Liver (tissue), 9 donors: ENCODE results near the gene ANXA11. TPM values are rescaled to one million over a fixed set of nuclear protein-coding genes. Genes with fewer than 3 reads are reported as not detected.

Source experiments
- DNase-seq: peaks from one replicate; pipeline ENCODE4 v3.0.0-alpha.2; 2017; ENCODE audit warnings: low spot score
- H3K27ac ChIP-seq, 2 donors: one replicate each; pipeline ENCODE4 v1.7.0; 2013; ENCODE audit warnings: inconsistent platforms in 2 of 2, low read length in 2 of 2, control low read depth in 1 of 2, low read depth in 1 of 2, mild to moderate bottlenecking in 1 of 2
- H3K27me3 ChIP-seq, 4 donors: one replicate each; pipeline versions ENCODE4 v1.6.1 to v1.7.0; 2013; ENCODE audit warnings: low read length in 3 of 4, inconsistent platforms in 1 of 4, mild to moderate bottlenecking in 1 of 4, moderate library complexity in 1 of 4; ENCODE audit not compliant: control insufficient read depth in 4 of 4, insufficient read depth in 4 of 4
- H3K36me3 ChIP-seq, 4 donors: one replicate each; pipeline versions ENCODE4 v1.6.1 to v1.7.0; 2013; ENCODE audit warnings: low read length in 3 of 4, mild to moderate bottlenecking in 3 of 4, low read depth in 1 of 4, moderate library complexity in 1 of 4; ENCODE audit not compliant: control insufficient read depth in 4 of 4, insufficient read depth in 3 of 4
- H3K4me1 ChIP-seq, 4 donors: one replicate each; pipeline versions ENCODE4 v1.6.1 to v1.7.0; 2013; ENCODE audit warnings: low read length in 3 of 4, mild to moderate bottlenecking in 3 of 4, moderate library complexity in 1 of 4; ENCODE audit not compliant: control insufficient read depth in 4 of 4, insufficient read depth in 4 of 4
- H3K4me3 ChIP-seq, 3 donors: one replicate each; pipeline versions ENCODE4 v1.6.1 to v1.7.0; 2013; ENCODE audit warnings: low read length in 3 of 3, control low read depth in 1 of 3, low read depth in 1 of 3, mild to moderate bottlenecking in 1 of 3
- H3K9ac ChIP-seq, 2 donors: one replicate each; pipeline ENCODE4 v1.7.0; 2013; ENCODE audit warnings: low read length in 2 of 2, mild to moderate bottlenecking in 2 of 2, moderate library complexity in 2 of 2, control low read depth in 1 of 2, low read depth in 1 of 2
- H3K9me3 ChIP-seq, 4 donors: one replicate each; pipeline versions ENCODE4 v1.6.1 to v1.7.0; 2013; ENCODE audit warnings: low read length in 3 of 4; ENCODE audit not compliant: control insufficient read depth in 4 of 4
- ATF3 ChIP-seq: IDR thresholded peaks from 2 replicates; pipeline ENCODE4 v1.6.1; 2016; ENCODE audit warnings: antibody characterized with exemption
- CTCF ChIP-seq: fragments of 150-350 bp; IDR thresholded peaks from 2 replicates; pipeline ENCODE4 v1.5.1; 2017; ENCODE audit warnings: improper control_type of control experiment, low read depth, low read length; ENCODE audit not compliant: missing input control
- EGR1 ChIP-seq, 2 donors: IDR thresholded peaks; 2 replicates each; pipeline ENCODE4 v1.6.1; 2016 to 2018; ENCODE audit warnings: antibody characterized with exemption in 2 of 2, low read depth in 2 of 2
- FOXA1 ChIP-seq: IDR thresholded peaks from 2 replicates; pipeline ENCODE4 v1.6.1; 2016; ENCODE audit warnings: antibody characterized with exemption
- FOXA2 ChIP-seq: IDR thresholded peaks from 2 replicates; pipeline ENCODE4 v1.6.1; 2016; ENCODE audit warnings: antibody characterized with exemption
- HNF4A ChIP-seq, 2 donors: conservative IDR thresholded peaks; 2 replicates each; pipeline ENCODE4 v1.6.1; 2016; ENCODE audit warnings: antibody characterized with exemption in 2 of 2, mild to moderate bottlenecking in 2 of 2
- JUND ChIP-seq, 2 donors: IDR thresholded peaks; 2 replicates each; pipeline ENCODE4 v1.6.1; 2016; ENCODE audit warnings: antibody characterized with exemption in 2 of 2
- MAX ChIP-seq: IDR thresholded peaks from 2 replicates; pipeline ENCODE4 v1.6.1; 2016; ENCODE audit warnings: antibody characterized with exemption
- NR2F2 ChIP-seq: IDR thresholded peaks from 2 replicates; pipeline ENCODE4 v1.6.1; 2016; ENCODE audit warnings: antibody characterized with exemption
- REST ChIP-seq: IDR thresholded peaks from 2 replicates; pipeline ENCODE4 v1.6.1; 2016; ENCODE audit warnings: antibody characterized with exemption, mild to moderate bottlenecking
- RXRA ChIP-seq, 2 donors: IDR thresholded peaks; 2 replicates each; pipeline ENCODE4 v1.6.1; 2017 to 2018; ENCODE audit warnings: antibody characterized with exemption in 2 of 2, mild to moderate bottlenecking in 1 of 2
- SP1 ChIP-seq: IDR thresholded peaks from 2 replicates; pipeline ENCODE4 v1.6.1; 2018; ENCODE audit warnings: antibody characterized with exemption, mild to moderate bottlenecking
- TAF1 ChIP-seq: conservative IDR thresholded peaks from 2 replicates; pipeline ENCODE4 v1.6.1; 2016; ENCODE audit warnings: antibody characterized with exemption, mild to moderate bottlenecking
- YY1 ChIP-seq: IDR thresholded peaks from 2 replicates; pipeline ENCODE4 v1.6.1; 2016; ENCODE audit warnings: antibody characterized with exemption, mild to moderate bottlenecking
- ZBTB33 ChIP-seq: IDR thresholded peaks from 2 replicates; pipeline ENCODE4 v1.6.1; 2016; ENCODE audit warnings: antibody characterized with exemption
- WGBS: extraction: QIAGEN DNeasy Blood & Tissue Kit; methylation state at CpG from one replicate; pipeline ENCODE4 v1.1.7; 2013; 5-methylcytosine and 5-hydroxymethylcytosine counted together
- polyA plus RNA-seq, 2 donors: library from polyadenylated mRNA; stranded (reverse) in 1 of 2; unstranded in 1 of 2; fragments of 200-250 nt in 1 of 2; fragments of >200 nt in 1 of 2; fragmentation: Nextera tagmentation in 1 of 2; extraction: Ambion mirVana in 1 of 2; gene quantifications; one replicate each; pipeline versions ENCODE4 v1.2.1 to v1.2.3, GENCODE V29; 2013 to 2015
- total RNA-seq, 2 donors: library from RNA; depleted of rRNA; stranded (reverse); fragments of >200 nt; gene quantifications; one replicate each; pipeline ENCODE4 v1.2.3, GENCODE V29; 2014
- donor health status: healthy.
- donor health status: healthy.
- donor health status: healthy.
- donor health status: healthy.
- donor health status: healthy.

ANXA11 gene
- total and polyA plus RNA-seq, 4 donors, result 14.0 to 40.4 (median 24.8) TPM

GRCh38 chr10:80158598-80159127 is 46.7 kb downstream of the ANXA11 start (continued):
- no peak for TF ChIP-seq REST

- no peaks in the 10 kb centered on the region for H3K9me3 ChIP-seq
- TF ChIP-seq JUND (IDR thresholded peaks at IDR 0.05) (no peak), FOXA1 (no peak), NR2F2 (no peak), REST (no peak), MAX (no peak), HNF4A (conservative IDR thresholded peaks at IDR 0.05) (no peak), TAF1 (no peak), SP1 (no peak)
- no peak for DNase-seq
- no peak overlapping the region for H3K9ac ChIP-seq
- 88% methylated on average over 5 of the region's 5 CpGs for whole genome bisulfite sequencing
- H3K4me1 ChIP-seq, result peaks cover 0 to 3% (median 0%) of the 10 kb centered on the region in 4 donors
- peaks cover 11 to 68% (median 36%) of the 10 kb centered on the region in 4 donors for H3K36me3 ChIP-seq
- H3K4me3 ChIP-seq, result no peak overlapping the region
- H3K27ac ChIP-seq, result peak overlapping the region; percentile 7 to 13
- H3K27me3 ChIP-seq, result no peaks in the 10 kb centered on the region
These were observed 47.2 kb downstream of the ANXA11 start for GRCh38 chr10:80158126-80158525.

- H3K36me3 ChIP-seq, result peaks cover 9 to 63% (median 35%) of the 10 kb centered on the region in 4 donors
- no peak for TF ChIP-seq FOXA2
- no peak for TF ChIP-seq ATF3
- TF ChIP-seq HNF4A (conservative IDR thresholded peaks at IDR 0.05), result no peak
- no peak for TF ChIP-seq EGR1 (IDR thresholded peaks at IDR 0.05; ENCODE audit: low read depth in 2 of 2)
- TF ChIP-seq FOXA1, result no peak
- TF ChIP-seq ZBTB33, result no peak
- no peak for TF ChIP-seq TAF1
- TF ChIP-seq YY1, result no peak
- no peak for TF ChIP-seq SP1
- no peak for TF ChIP-seq RXRA (IDR thresholded peaks at IDR 0.05)
- no peak for TF ChIP-seq CTCF
These were observed 47.8 kb downstream of the ANXA11 start for GRCh38 chr10:80157561-80157960.

More at GRCh38 chr10:80157561-80157960, 47.8 kb downstream of the ANXA11 start:
- Histone ChIP-seq H3K27ac (no peak overlapping the region), H3K9me3 (no peaks in the 10 kb centered on the region), H3K4me3 (no peak overlapping the region), H3K4me1 (peaks cover 0 to 3% (median 0%) of the 10 kb centered on the region in 4 donors), H3K9ac (no peak overlapping the region), H3K27me3 (no peaks in the 10 kb centered on the region)
- DNase-seq, result no peak
- 98% methylated on average over 14 of the region's 14 CpGs for WGBS
